CD14-positive monocyte (primary cell): ENCODE data around the gene CSMD2. TPM values are rescaled to one million over a fixed set of nuclear protein-coding genes. Genes with fewer than 3 reads are reported as not detected.
"Not testable (repeated sequence)": the region's sequence is repeated elsewhere in the genome, so short reads cannot be mapped to it uniquely, and the experiment has no call there.

ENCODE experiments used
- DNase-seq, 3 donors: peaks; one replicate each; pipeline ENCODE4 v3.0.0-alpha.2; 2011 to 2022
- H2AFZ ChIP-seq: 2 replicates; pipeline ENCODE4 v1.6.0; 2012; ENCODE audit warnings: mild to moderate bottlenecking, low read depth, low read length, inconsistent platforms; ENCODE audit not compliant: insufficient read depth, poor library complexity, severe bottlenecking
- H3K27ac ChIP-seq, 2 donors: 1 replicate in 1 of 2; 2 replicates in 1 of 2; pipeline ENCODE4 v1.5.1; 2012 to 2013; ENCODE audit warnings: low read length in 2 of 2, control low read depth in 1 of 2, inconsistent platforms in 1 of 2, low read depth in 1 of 2, mild to moderate bottlenecking in 1 of 2
- H3K27me3 ChIP-seq, 2 donors: one replicate each; pipeline versions ENCODE4 v1.6.0 to v1.6.1; 2011 to 2013; ENCODE audit warnings: low read length in 2 of 2; ENCODE audit not compliant: control insufficient read depth in 2 of 2, insufficient read depth in 2 of 2
- H3K36me3 ChIP-seq, 2 donors: replicated peaks in 1 of 2; 1 replicate in 1 of 2; 2 replicates in 1 of 2; pipeline versions ENCODE4 v1.5.1 to v1.6.1; 2012 to 2013; ENCODE audit warnings: low read length in 2 of 2, control low read depth in 1 of 2, inconsistent platforms in 1 of 2, mild to moderate bottlenecking in 1 of 2; ENCODE audit not compliant: insufficient read depth in 2 of 2, control insufficient read depth in 1 of 2
- H3K4me1 ChIP-seq, 2 donors: 1 replicate in 1 of 2; 2 replicates in 1 of 2; pipeline versions ENCODE4 v1.5.1 to v1.6.1; 2012 to 2013; ENCODE audit warnings: low read length in 2 of 2, control low read depth in 1 of 2, inconsistent platforms in 1 of 2, mild to moderate bottlenecking in 1 of 2, moderate library complexity in 1 of 2; ENCODE audit not compliant: insufficient read depth in 2 of 2, control insufficient read depth in 1 of 2
- H3K4me2 ChIP-seq: replicated peaks from 2 replicates; pipeline ENCODE3; 2012; ENCODE audit warnings: low read length, moderate library complexity, mild to moderate bottlenecking; ENCODE audit not compliant: poor library complexity, severe bottlenecking; ENCODE audit errors: extremely low read depth
- H3K4me3 ChIP-seq, 3 experiments: fragments of 200-600 bp in 1 of 3; sonication (generic) in 1 of 3; replicated peaks in 1 of 3; 1 replicate in 2 of 3; 2 replicates in 1 of 3; pipeline ENCODE4 v1.5.1; 2011 to 2013; ENCODE audit warnings: low read length in 3 of 3, mild to moderate bottlenecking in 3 of 3, control low read depth in 2 of 3, low read depth in 2 of 3, inconsistent platforms in 1 of 3, moderate library complexity in 1 of 3
- H3K79me2 ChIP-seq: 2 replicates; pipeline ENCODE4 v1.6.0; 2012; ENCODE audit warnings: mild to moderate bottlenecking, control low read depth, inconsistent platforms, low read length, moderate library complexity; ENCODE audit not compliant: insufficient read depth
- H3K9ac ChIP-seq: 2 replicates; pipeline ENCODE4 v1.6.0; 2017; ENCODE audit warnings: low read length, mild to moderate bottlenecking; ENCODE audit not compliant: insufficient read depth, poor library complexity, severe bottlenecking
- H3K9me3 ChIP-seq, 2 donors: replicated peaks in 1 of 2; 1 replicate in 1 of 2; 2 replicates in 1 of 2; pipeline versions ENCODE4 v1.5.1 to v1.6.1; 2012 to 2013; ENCODE audit warnings: low read length in 2 of 2, control low read depth in 1 of 2; ENCODE audit not compliant: control insufficient read depth in 1 of 2, insufficient read depth in 1 of 2
- H4K20me1 ChIP-seq: 2 replicates; pipeline ENCODE4 v1.6.0; 2012; ENCODE audit warnings: mild to moderate bottlenecking, low read length, control low read depth, moderate library complexity; ENCODE audit not compliant: insufficient read depth
- H3K27ac Mint-ChIP-seq, 7 donors: one replicate each; pipeline ENCODE4 v1.8.0; 2020; ENCODE audit warnings: mild to moderate bottlenecking in 7 of 7, mixed read lengths in 7 of 7, moderate library complexity in 6 of 7, inconsistent platforms in 2 of 7
- H3K27me3 Mint-ChIP-seq, 3 donors: one replicate each; pipeline ENCODE4 v1.8.0; 2021 to 2022; ENCODE audit warnings: low read depth in 3 of 3, mild to moderate bottlenecking in 3 of 3, mixed read lengths in 3 of 3, moderate library complexity in 3 of 3, inconsistent platforms in 1 of 3
- H3K36me3 Mint-ChIP-seq, 2 donors: one replicate each; pipeline ENCODE4 v1.8.0; 2020; ENCODE audit warnings: mixed read lengths in 2 of 2, inconsistent platforms in 1 of 2, mild to moderate bottlenecking in 1 of 2
- H3K4me1 Mint-ChIP-seq: one replicate; pipeline ENCODE4 v1.8.0; 2020; ENCODE audit warnings: mild to moderate bottlenecking, mixed read lengths
- H3K4me3 Mint-ChIP-seq, 2 donors: one replicate each; pipeline ENCODE4 v1.8.0; 2020; ENCODE audit warnings: mild to moderate bottlenecking in 2 of 2, mixed read lengths in 2 of 2, moderate library complexity in 1 of 2
- H3K9me3 Mint-ChIP-seq, 7 donors: one replicate each; pipeline ENCODE4 v1.8.0; 2020 to 2022; ENCODE audit warnings: mixed read lengths in 7 of 7, mild to moderate bottlenecking in 6 of 7, moderate library complexity in 6 of 7, inconsistent platforms in 2 of 7
- WGBS: methylation state at CpG from one replicate; pipeline ENCODE4 v1.1.5; 2013; ENCODE audit warnings: missing lambda C conversion rate; ENCODE audit not compliant: insufficient coverage; 5-methylcytosine and 5-hydroxymethylcytosine counted together
- intact Hi-C, 2 donors: fragments of 100-400 bp; cut with micrococcal nuclease; formaldehyde crosslinking; loops; one replicate each; pipeline versions ENCODE4 v1.15.0 to v1.15.1; 2023
- polyA plus RNA-seq, 3 donors: library from polyadenylated mRNA; depleted of rRNA in 1 of 3; unstranded in 2 of 3; stranded (reverse) in 1 of 3; fragments of 300-500 nt in 2 of 3; fragments of >200 nt in 1 of 3; fragmentation: Illumina TruSeq in 2 of 3; gene quantifications; 1 replicate in 2 of 3; 2 replicates in 1 of 3; pipeline ENCODE4 v1.2.3, GENCODE V29; 2012 to 2021
- TF ChIP-seq, protein P1 (sequence below): fragments of 200-600 bp; IDR thresholded peaks from one replicate; pipeline ENCODE4 v1.8.0; 2022; ENCODE audit warnings: antibody characterized with exemption, mild to moderate bottlenecking

The CSMD2 gene
- polyA plus RNA-seq, 3 donors: 0.04 TPM; not detected in 2

DNA sequence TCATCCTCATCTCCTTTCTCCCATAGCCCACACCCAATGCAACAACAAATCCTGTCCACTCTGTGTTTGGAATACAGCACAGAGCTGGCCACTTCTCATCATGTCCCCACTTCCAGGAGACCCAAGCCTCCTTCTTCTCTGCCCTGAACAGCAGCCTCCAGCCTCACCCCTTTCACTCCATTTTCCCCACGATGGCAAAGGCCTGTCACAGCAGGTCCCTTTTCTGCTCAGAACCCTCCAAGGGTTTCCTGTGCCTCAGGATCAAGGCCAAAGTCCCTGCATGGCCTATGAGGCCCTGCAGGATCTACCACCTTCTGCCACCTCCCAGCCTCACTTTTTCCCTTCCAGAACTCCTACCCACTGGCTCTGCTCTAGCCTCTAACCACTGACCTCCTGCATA lies 78.5 kb downstream of the CSMD2 start:
- H3K36me3 Mint-ChIP-seq: no peaks in the 10 kb centered on the region
- Histone ChIP-seq H3K9me3 (peaks cover 0 to 13% of the 10 kb centered on the region in 2 donors), H3K27me3 (no peaks in the 10 kb centered on the region), H3K4me2 (no peak overlapping the region), H3K27ac (no peak overlapping the region), H3K4me3 (no peak overlapping the region), H3K9ac (no peak overlapping the region), H3K36me3 (no peaks in the 10 kb centered on the region), H4K20me1 (no peaks in the 10 kb centered on the region), H2AFZ (no peak overlapping the region), H3K79me2 (no peaks in the 10 kb centered on the region), H3K4me1 (no peaks in the 10 kb centered on the region)
- no peak for DNase-seq
- peaks cover 0 to 3% (median under 1%) of the 10 kb centered on the region in 3 donors for H3K27me3 Mint-ChIP-seq
- H3K9me3 Mint-ChIP-seq: peaks cover 10 to 25% (median 17%) of the 10 kb centered on the region in 7 donors
- H3K27ac Mint-ChIP-seq: no peak overlapping the region
- TF ChIP-seq, protein P1, sequence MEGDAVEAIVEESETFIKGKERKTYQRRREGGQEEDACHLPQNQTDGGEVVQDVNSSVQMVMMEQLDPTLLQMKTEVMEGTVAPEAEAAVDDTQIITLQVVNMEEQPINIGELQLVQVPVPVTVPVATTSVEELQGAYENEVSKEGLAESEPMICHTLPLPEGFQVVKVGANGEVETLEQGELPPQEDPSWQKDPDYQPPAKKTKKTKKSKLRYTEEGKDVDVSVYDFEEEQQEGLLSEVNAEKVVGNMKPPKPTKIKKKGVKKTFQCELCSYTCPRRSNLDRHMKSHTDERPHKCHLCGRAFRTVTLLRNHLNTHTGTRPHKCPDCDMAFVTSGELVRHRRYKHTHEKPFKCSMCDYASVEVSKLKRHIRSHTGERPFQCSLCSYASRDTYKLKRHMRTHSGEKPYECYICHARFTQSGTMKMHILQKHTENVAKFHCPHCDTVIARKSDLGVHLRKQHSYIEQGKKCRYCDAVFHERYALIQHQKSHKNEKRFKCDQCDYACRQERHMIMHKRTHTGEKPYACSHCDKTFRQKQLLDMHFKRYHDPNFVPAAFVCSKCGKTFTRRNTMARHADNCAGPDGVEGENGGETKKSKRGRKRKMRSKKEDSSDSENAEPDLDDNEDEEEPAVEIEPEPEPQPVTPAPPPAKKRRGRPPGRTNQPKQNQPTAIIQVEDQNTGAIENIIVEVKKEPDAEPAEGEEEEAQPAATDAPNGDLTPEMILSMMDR: no peak
- no peaks in the 10 kb centered on the region for H3K4me1 Mint-ChIP-seq
- H3K4me3 Mint-ChIP-seq: no peak overlapping the region
- intact Hi-C loops: no loop called here
- WGBS: 82% methylated on average over 1 of the region's 1 CpG

DNA sequence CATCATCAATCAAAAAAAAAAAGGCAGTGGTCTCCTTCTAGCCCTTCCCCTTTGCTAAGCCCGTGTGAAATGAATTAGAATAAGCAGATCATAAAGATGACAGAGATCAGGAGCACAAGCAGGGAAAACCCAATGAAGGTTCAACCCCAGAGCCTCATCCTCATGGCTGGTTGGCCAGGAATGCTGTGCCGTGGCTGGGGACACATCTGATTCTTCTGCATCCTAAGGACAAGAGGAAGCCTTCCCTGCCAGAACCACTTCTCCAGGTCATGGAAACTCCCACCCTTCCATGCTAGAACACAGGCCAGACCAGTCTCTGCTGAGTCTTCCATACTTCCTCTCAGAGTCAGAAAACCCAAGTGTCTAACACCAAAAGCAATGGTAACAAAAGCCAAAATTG lies 81.1 kb downstream of the CSMD2 start:
- intact Hi-C loops: no loop called here
- Mint-ChIP-seq H3K27me3 (peaks cover 0 to 2% (median 1%) of the 10 kb centered on the region in 3 donors), H3K4me3 (no peak overlapping the region), H3K36me3 (no peaks in the 10 kb centered on the region), H3K4me1 (no peaks in the 10 kb centered on the region), H3K9me3 (peaks cover 10 to 20% (median 15%) of the 10 kb centered on the region in 7 donors), H3K27ac (no peak overlapping the region)
- H2AFZ ChIP-seq: no peak overlapping the region
- no peaks in the 10 kb centered on the region for H3K79me2 ChIP-seq
- H3K27me3 ChIP-seq: no peaks in the 10 kb centered on the region
- H4K20me1 ChIP-seq: no peaks in the 10 kb centered on the region
- H3K9ac ChIP-seq: no peak overlapping the region
- no peaks in the 10 kb centered on the region for H3K4me1 ChIP-seq
- 91% methylated on average over 1 of the region's 2 CpGs for WGBS
- no peak overlapping the region for H3K4me3 ChIP-seq
- H3K9me3 ChIP-seq: peaks cover 0 to 14% of the 10 kb centered on the region in 2 donors
- no peak overlapping the region for H3K27ac ChIP-seq
- no peaks in the 10 kb centered on the region for H3K36me3 ChIP-seq
- no peak for DNase-seq
- TF ChIP-seq, protein P1: no peak
- H3K4me2 ChIP-seq: no peak overlapping the region

DNA sequence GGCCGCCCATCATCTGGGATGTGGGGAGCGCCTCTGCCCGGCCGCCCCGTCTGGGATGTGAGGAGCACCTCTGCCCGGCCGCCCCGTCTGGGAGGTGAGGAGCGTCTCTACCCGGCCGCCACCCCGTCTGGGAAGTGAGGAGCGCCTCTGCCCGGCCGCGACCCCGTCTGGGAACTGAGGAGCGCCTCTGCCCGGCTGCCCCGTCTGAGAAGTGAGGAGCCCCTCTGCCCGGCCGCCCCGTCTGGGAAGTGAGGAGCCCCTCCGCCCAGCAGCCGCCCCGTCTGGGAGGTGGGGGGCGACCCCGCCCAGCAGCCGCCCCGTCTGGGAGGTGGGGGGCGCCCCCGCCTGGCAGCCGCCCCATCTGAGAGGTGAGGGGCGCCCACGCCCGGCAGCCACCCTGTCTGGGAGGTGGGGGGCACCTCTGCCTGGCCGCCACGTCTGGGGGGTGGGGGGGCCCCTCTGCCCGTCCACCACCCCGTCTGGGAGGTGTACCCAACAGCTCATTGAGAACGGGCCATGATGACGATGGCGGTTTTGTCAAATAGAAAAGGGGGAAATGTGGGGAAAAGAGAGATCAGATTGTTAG lies 82.9 kb downstream of the CSMD2 start:
- H3K4me1 Mint-ChIP-seq, H3K27me3 ChIP-seq, H3K27ac ChIP-seq, H4K20me1 ChIP-seq, H3K4me1 ChIP-seq, H2AFZ ChIP-seq, H3K27me3 Mint-ChIP-seq, intact Hi-C loops, H3K36me3 ChIP-seq, H3K9ac ChIP-seq, DNase-seq, H3K4me3 Mint-ChIP-seq, H3K27ac Mint-ChIP-seq, H3K4me2 ChIP-seq, H3K36me3 Mint-ChIP-seq, H3K4me3 ChIP-seq, H3K79me2 ChIP-seq: not testable (repeated sequence)
- peaks cover 11 to 20% (median 16%) of the 10 kb centered on the region in 7 donors for H3K9me3 Mint-ChIP-seq
- WGBS: 91% methylated on average over 25 of the region's 43 CpGs
- H3K9me3 ChIP-seq: peaks cover 0 to 14% of the 10 kb centered on the region in 2 donors
